Thyroid gland (tissue), 4 donors: ENCODE data around the gene SPANXN1. TPM values are rescaled to one million over a fixed set of nuclear protein-coding genes. Genes with fewer than 3 reads are reported as not detected.
"Not testable (repeated sequence)": the region's sequence is repeated elsewhere in the genome, so short reads cannot be mapped to it uniquely, and the experiment has no call there.

Experiments
- DNase-seq, 2 donors: peaks; one replicate each; pipeline ENCODE4 v3.0.0-alpha.2; 2019
- H3K27ac ChIP-seq, 3 donors: fragments of 200-600 bp; sonication (generic); 1 replicate in 2 of 3; 2 replicates in 1 of 3; pipeline ENCODE4 v1.5.1; 2016 to 2019; ENCODE audit warnings: mild to moderate bottlenecking in 1 of 3, moderate library complexity in 1 of 3
- H3K27me3 ChIP-seq: fragments of 200-600 bp; sonication (generic); one replicate; pipeline ENCODE4 v1.5.1; 2019
- H3K36me3 ChIP-seq, 2 donors: fragments of 200-600 bp; sonication (generic); one replicate each; pipeline ENCODE4 v1.5.1; 2016 to 2019
- H3K4me1 ChIP-seq, 2 donors: fragments of 200-600 bp; sonication (generic); one replicate each; pipeline ENCODE4 v1.5.1; 2017 to 2019
- H3K4me3 ChIP-seq, 3 donors: fragments of 200-600 bp; sonication (generic); replicated peaks in 1 of 3; 1 replicate in 2 of 3; 2 replicates in 1 of 3; pipeline ENCODE4 v1.5.1; 2016; ENCODE audit warnings: mild to moderate bottlenecking in 1 of 3
- H3K9me3 ChIP-seq: fragments of 200-600 bp; sonication (generic); one replicate; pipeline ENCODE4 v1.5.1; 2017
- POLR2A ChIP-seq, 2 donors: fragments of 450-650 bp; IDR thresholded peaks; one replicate each; pipeline ENCODE4 v1.6.1; 2017; ENCODE audit warnings: antibody characterized with exemption in 2 of 2, mild to moderate bottlenecking in 2 of 2, moderate library complexity in 1 of 2
- WGBS, 2 donors: methylation state at CpG; one replicate each; pipeline ENCODE4 v1.1.5; 2017; 5-methylcytosine and 5-hydroxymethylcytosine counted together
- intact Hi-C: fragments of 100-400 bp; cut with DNase I; formaldehyde crosslinking; loops from one replicate; pipeline ENCODE4 v1.15.1; 2023
- total RNA-seq, 4 donors: library from RNA; depleted of rRNA; stranded (reverse); fragments of >200 nt; gene quantifications; one replicate each; pipeline ENCODE4 v1.2.3, GENCODE V29; 2016
- TF ChIP-seq, protein P1 (sequence below), 6 experiments: fragments of 200-600 bp in 3 of 6; fragments of 450-650 bp in 3 of 6; sonication (generic) in 3 of 6; IDR thresholded peaks; one replicate each; pipeline ENCODE4 v1.5.1; 2016 to 2019; ENCODE audit warnings: antibody characterized with exemption in 6 of 6, mild to moderate bottlenecking in 2 of 6, inconsistent platforms in 1 of 6, moderate library complexity in 1 of 6

Gene SPANXN1
- total RNA-seq: not detected

- 60 to 84% methylated on average over 1 to 2 of the region's 4 CpGs for WGBS, 2 donors
- DNase-seq, H3K27me3 ChIP-seq, H3K4me3 ChIP-seq, H3K27ac ChIP-seq, H3K4me1 ChIP-seq, H3K9me3 ChIP-seq, intact Hi-C loops, H3K36me3 ChIP-seq: not testable (repeated sequence)
These were observed at the start of gene SPANXN1 for GRCh38 chrX:145247203-145247602. TSS of gene SPANXN1 (plus strand) at chrX:145247503. CDS start at chrX:145247587, 84 bp downstream.

- H3K36me3 ChIP-seq: no peaks in the 10 kb centered on the region
- 88 to 92% methylated on average over 3 of the region's 3 CpGs for WGBS, 2 donors
- no peaks in the 10 kb centered on the region for H3K4me1 ChIP-seq
- no peak for TF ChIP-seq POLR2A (IDR thresholded peaks at IDR 0.05)
- TF ChIP-seq, protein P1, sequence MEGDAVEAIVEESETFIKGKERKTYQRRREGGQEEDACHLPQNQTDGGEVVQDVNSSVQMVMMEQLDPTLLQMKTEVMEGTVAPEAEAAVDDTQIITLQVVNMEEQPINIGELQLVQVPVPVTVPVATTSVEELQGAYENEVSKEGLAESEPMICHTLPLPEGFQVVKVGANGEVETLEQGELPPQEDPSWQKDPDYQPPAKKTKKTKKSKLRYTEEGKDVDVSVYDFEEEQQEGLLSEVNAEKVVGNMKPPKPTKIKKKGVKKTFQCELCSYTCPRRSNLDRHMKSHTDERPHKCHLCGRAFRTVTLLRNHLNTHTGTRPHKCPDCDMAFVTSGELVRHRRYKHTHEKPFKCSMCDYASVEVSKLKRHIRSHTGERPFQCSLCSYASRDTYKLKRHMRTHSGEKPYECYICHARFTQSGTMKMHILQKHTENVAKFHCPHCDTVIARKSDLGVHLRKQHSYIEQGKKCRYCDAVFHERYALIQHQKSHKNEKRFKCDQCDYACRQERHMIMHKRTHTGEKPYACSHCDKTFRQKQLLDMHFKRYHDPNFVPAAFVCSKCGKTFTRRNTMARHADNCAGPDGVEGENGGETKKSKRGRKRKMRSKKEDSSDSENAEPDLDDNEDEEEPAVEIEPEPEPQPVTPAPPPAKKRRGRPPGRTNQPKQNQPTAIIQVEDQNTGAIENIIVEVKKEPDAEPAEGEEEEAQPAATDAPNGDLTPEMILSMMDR (IDR thresholded peaks at IDR 0.05): no peak
- intact Hi-C loops: no loop called here
- peaks cover 4% of the 10 kb centered on the region for H3K27me3 ChIP-seq
- no peak overlapping the region for H3K27ac ChIP-seq
- no peak overlapping the region for H3K4me3 ChIP-seq
- DNase-seq: no peak
- no peaks in the 10 kb centered on the region for H3K9me3 ChIP-seq
These were observed 48.2 kb upstream of the SPANXN1 start for GRCh38 chrX:145199078-145199477.

DNA sequence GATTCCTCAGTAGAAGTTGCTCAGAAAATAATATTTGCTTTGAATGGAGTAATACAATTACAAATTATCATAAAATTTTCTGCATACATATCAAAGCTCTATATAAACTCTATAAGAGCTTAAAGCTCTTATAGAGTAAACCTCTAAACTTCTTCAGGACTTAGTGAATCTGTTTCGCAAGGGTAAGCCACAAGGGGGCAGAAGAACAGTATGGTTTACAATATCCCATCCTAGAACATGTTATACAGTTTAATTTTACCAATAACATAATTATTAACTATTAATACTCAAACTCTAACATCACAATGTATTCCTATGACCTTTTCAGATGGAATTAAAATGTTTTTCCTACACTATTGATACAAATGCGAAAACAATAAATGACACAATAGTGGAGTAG is 33.8 kb upstream of the SPANXN1 start:
- WGBS, 2 donors: 47 to 59% methylated on average over 2 of the region's 2 CpGs
- Histone ChIP-seq H3K36me3 (no peaks in the 10 kb centered on the region), H3K27ac (no peak overlapping the region), H3K9me3 (no peaks in the 10 kb centered on the region), H3K4me1 (no peaks in the 10 kb centered on the region), H3K4me3 (no peak overlapping the region), H3K27me3 (no peaks in the 10 kb centered on the region)
- intact Hi-C loops: no loop called here
- TF ChIP-seq, protein P1 (IDR thresholded peaks at IDR 0.05): no peak
- no peak for TF ChIP-seq POLR2A (IDR thresholded peaks at IDR 0.05)
- no peak for DNase-seq

GRCh38 chrX:145292218-145292617 is 44.9 kb downstream of the SPANXN1 start:
- 57 to 65% methylated on average over 4 of the region's 4 CpGs for WGBS, 2 donors
- TF ChIP-seq, protein P1 (IDR thresholded peaks at IDR 0.05): no peak
- TF ChIP-seq POLR2A (IDR thresholded peaks at IDR 0.05): no peak
- H3K4me3 ChIP-seq: no peak overlapping the region
- H3K36me3 ChIP-seq: no peaks in the 10 kb centered on the region
- no peak for DNase-seq
- intact Hi-C loops: no loop called here
- no peaks in the 10 kb centered on the region for H3K4me1 ChIP-seq
- no peak overlapping the region for H3K27ac ChIP-seq
- H3K27me3 ChIP-seq: no peaks in the 10 kb centered on the region
- H3K9me3 ChIP-seq: no peaks in the 10 kb centered on the region
